ENCODE data around the gene RPP38.

RPP38 gene

DNA sequence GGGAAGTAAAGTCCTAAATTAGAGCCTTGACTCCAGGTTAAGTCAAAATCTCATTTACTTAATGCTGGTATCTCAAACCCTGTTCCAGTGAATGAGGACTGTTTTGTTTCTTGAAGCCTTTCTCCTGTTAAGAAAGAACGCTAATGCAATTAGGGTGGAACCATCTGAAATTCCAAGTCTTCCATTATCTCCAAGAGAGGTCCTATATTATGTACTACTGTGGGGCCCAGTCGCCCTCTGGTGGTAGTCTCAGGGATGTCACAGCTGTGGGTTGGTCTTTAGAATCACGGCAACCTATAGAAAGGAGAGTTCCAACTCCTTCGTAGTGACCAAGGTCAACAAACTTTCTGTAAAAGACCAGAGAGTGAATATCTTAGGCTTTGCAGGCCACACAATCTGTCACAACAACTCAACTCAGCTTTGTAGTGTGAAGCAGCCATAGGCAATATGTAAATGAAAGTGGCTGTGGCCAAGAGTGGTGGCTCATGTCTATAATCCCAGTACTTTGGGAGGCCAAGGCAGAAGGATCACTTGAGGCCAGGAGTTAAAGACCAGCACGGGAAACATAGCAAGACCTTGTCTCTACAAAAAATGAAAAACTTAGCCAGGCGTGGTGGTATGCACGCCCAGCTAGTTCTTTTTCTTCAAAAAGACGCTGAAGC is 9.3 kb downstream of the RPP38 start:
- TF ChIP-seq, protein P1, sequence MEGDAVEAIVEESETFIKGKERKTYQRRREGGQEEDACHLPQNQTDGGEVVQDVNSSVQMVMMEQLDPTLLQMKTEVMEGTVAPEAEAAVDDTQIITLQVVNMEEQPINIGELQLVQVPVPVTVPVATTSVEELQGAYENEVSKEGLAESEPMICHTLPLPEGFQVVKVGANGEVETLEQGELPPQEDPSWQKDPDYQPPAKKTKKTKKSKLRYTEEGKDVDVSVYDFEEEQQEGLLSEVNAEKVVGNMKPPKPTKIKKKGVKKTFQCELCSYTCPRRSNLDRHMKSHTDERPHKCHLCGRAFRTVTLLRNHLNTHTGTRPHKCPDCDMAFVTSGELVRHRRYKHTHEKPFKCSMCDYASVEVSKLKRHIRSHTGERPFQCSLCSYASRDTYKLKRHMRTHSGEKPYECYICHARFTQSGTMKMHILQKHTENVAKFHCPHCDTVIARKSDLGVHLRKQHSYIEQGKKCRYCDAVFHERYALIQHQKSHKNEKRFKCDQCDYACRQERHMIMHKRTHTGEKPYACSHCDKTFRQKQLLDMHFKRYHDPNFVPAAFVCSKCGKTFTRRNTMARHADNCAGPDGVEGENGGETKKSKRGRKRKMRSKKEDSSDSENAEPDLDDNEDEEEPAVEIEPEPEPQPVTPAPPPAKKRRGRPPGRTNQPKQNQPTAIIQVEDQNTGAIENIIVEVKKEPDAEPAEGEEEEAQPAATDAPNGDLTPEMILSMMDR (IDR thresholded peaks at IDR 0.05) = peak; percentile 87
- H3K27ac ChIP-seq = no peak overlapping the region

GRCh38 chr10:15112657-15113056 is 15.5 kb downstream of the RPP38 start:
- DNase-seq (ENCODE audit: low spot score) = no peak
- Histone ChIP-seq H3K27ac (no peak overlapping the region), H3K4me3 (no peak overlapping the region)
- TF ChIP-seq, protein P1 (IDR thresholded peaks at IDR 0.05) = no peak

More for the DNA sequence above, 9.3 kb downstream of the RPP38 start:
- DNase-seq (ENCODE audit: low spot score) = no peak
- H3K4me3 ChIP-seq = no peak overlapping the region

GRCh38 chr10:15113766-15114165 is 16.6 kb downstream of the RPP38 start:
- DNase-seq (ENCODE audit: low spot score) = no peak
- TF ChIP-seq, protein P1 (IDR thresholded peaks at IDR 0.05) = no peak
- H3K4me3 ChIP-seq = no peak overlapping the region
- no peak overlapping the region for H3K27ac ChIP-seq

GRCh38 chr10:15116225-15116624 is 19.1 kb downstream of the RPP38 start:
- Histone ChIP-seq H3K4me3 (no peak overlapping the region), H3K27ac (no peak overlapping the region)
- DNase-seq (ENCODE audit: low spot score) = no peak
- TF ChIP-seq, protein P1 (IDR thresholded peaks at IDR 0.05) = no peak

DNA sequence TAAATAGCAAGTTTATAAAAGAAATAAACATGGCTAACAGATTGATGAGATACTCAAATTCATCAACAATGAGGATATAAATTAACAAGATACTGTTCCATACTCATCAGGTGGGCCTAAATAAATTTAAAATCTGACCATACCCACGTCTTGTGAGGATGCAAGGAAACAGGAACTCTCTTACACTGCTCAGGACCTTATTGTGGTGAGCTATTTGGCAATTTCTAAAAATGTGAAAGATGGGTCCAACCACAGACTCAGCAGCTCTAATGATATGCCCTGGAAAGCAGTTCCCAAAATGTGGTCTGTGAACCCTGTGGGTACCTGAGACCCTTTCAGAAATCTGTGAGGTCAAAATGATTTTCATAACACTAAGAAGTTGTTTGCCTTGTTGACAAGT is 21.5 kb downstream of the RPP38 start:
- Histone ChIP-seq H3K4me3 (no peak overlapping the region), H3K27ac (no peak overlapping the region)
- no peak for DNase-seq (ENCODE audit: low spot score)
- TF ChIP-seq, protein P1 (IDR thresholded peaks at IDR 0.05) = no peak

- TF ChIP-seq, protein P1 (IDR thresholded peaks at IDR 0.05) = no peak
- no peak for DNase-seq (ENCODE audit: low spot score)
- Histone ChIP-seq H3K4me3 (no peak overlapping the region), H3K27ac (no peak overlapping the region)
Observed at GRCh38 chr10:15120523-15120922, 23.4 kb downstream of the RPP38 start.

- no peak for DNase-seq (ENCODE audit: low spot score)
- TF ChIP-seq, protein P1 (IDR thresholded peaks at IDR 0.05) = no peak
- Histone ChIP-seq H3K27ac (no peak overlapping the region), H3K4me3 (no peak overlapping the region)
Observed at GRCh38 chr10:15121707-15122106, 24.6 kb downstream of the RPP38 start.
